ENCODE data around the gene C1orf52. TPM values are rescaled to one million over a fixed set of nuclear protein-coding genes. Genes with fewer than 3 reads are reported as not detected.

C1orf52 gene
- total RNA-seq, 2 experiments from 2014 or later: 35.6 to 37.4 TPM

DNA sequence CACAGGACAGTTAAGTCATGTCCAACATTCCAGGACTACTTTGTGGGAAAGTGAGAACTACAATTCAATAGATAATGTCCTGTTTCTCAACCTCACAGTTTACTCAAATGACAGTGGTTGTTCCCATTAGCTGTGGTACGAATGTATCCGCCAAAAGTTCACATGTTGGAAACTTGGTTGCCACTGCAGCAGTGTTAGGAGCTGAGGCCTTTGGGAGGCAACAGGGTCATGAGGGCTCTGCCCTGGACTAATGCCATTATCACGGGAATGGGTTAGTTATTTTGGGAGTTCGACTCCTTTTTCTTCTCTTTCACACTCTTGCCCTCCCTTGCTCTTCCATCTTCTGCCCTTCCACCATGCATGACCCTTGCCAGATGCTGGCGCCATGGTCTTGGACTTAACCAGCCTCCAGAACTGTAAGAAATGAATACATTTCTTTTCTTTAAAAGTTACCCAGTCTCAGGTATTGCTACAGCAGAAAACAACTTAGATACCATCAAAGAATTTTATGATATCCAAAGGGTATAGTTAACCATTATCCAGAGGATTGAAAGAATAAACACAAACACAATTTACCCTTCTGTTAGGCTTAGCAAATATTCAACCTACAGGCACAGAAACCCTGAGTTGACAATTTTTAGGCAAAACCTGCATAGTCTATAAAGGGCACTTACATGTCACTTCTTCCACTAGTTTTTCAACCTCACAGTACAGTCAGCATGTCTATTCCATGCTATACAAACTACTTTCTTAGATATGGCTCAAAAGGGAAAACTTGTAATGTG lies 9.5 kb upstream of the C1orf52 start:
- ChIA-PET POLR2A (interaction anchor here (0.5 to 1.6 kb wide), 4 partner anchors 10 to 1360 kb away, joined by 3 to 10 read pairs (median 4); partner anchors contain the start of gene C1orf52), CTCF (ENCODE audit: unreplicated experiment) (no interaction called here)
- Histone ChIP-seq H3K4me1 (ENCODE audit: insufficient read depth, low read length, poor library complexity, severe bottlenecking) (peaks cover 4% of the 10 kb centered on the region), H3K79me2 (ENCODE audit: insufficient read depth, low read depth, low read length) (peaks cover 49% of the 10 kb centered on the region), H3K4me3 (ENCODE audit: low read depth, low read length, poor library complexity, severe bottlenecking) (no peak overlapping the region), H3K27ac (ENCODE audit: low read depth, low read length, poor library complexity, severe bottlenecking) (no peak overlapping the region), H2AFZ (ENCODE audit: low read length) (no peak overlapping the region), H3K9me3 (ENCODE audit: low read length) (no peaks in the 10 kb centered on the region), H3K4me2 (ENCODE audit: low read length) (no peak overlapping the region), H3K36me3 (ENCODE audit: insufficient read depth, low read length) (peaks cover 97% of the 10 kb centered on the region), H4K20me1 (ENCODE audit: insufficient read depth, low read length) (peaks cover 13% of the 10 kb centered on the region), H3K9me2 (ENCODE audit: insufficient read depth, low read length) (no peaks in the 10 kb centered on the region)
- TF ChIP-seq, protein P1, sequence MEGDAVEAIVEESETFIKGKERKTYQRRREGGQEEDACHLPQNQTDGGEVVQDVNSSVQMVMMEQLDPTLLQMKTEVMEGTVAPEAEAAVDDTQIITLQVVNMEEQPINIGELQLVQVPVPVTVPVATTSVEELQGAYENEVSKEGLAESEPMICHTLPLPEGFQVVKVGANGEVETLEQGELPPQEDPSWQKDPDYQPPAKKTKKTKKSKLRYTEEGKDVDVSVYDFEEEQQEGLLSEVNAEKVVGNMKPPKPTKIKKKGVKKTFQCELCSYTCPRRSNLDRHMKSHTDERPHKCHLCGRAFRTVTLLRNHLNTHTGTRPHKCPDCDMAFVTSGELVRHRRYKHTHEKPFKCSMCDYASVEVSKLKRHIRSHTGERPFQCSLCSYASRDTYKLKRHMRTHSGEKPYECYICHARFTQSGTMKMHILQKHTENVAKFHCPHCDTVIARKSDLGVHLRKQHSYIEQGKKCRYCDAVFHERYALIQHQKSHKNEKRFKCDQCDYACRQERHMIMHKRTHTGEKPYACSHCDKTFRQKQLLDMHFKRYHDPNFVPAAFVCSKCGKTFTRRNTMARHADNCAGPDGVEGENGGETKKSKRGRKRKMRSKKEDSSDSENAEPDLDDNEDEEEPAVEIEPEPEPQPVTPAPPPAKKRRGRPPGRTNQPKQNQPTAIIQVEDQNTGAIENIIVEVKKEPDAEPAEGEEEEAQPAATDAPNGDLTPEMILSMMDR (conservative IDR thresholded peaks at IDR 0.05; ENCODE audit: low read length): no peak
- no TSS peak for BruUV-seq (replicated peaks)
- intact Hi-C loops (cut with micrococcal nuclease; ENCODE audit: unreplicated experiment): loop anchor here (5.0 kb wide), 1 partner anchor 767 kb away; no protein-coding TSS in a partner anchor
- no peak for DNase-seq (ENCODE audit: low spot score)

DNA sequence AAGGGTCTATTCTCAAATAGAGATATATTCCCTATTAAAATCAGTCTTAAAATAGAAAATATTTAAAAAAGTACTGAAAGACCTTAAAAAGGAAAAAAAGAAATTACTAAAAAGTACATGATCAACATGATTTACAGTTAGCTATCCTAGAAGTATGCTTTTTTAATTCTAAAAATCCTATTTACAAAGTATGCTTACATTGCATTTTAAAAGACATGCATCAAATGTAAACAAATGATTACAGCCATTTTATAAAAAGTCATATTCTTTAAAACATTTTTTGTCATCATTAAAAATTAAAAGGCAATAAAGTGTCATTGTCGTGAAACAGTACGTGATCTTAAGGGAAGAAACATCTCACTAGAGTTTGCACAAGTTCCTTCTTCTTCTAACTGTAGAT lies 7.9 kb upstream of the C1orf52 start:
- CTCF ChIA-PET (ENCODE audit: unreplicated experiment): no interaction called here
- H3K36me3 ChIP-seq (ENCODE audit: insufficient read depth, low read length): peaks cover 97% of the 10 kb centered on the region
- DNase-seq (ENCODE audit: low spot score): no peak

More for the DNA sequence above, 7.9 kb upstream of the C1orf52 start:
- intact Hi-C loops (cut with micrococcal nuclease; ENCODE audit: unreplicated experiment): loop anchor here (5.0 kb wide), 1 partner anchor 765 kb away; no protein-coding TSS in a partner anchor
- no peaks in the 10 kb centered on the region for H3K4me1 ChIP-seq (ENCODE audit: insufficient read depth, low read length, poor library complexity, severe bottlenecking)
- H3K27ac ChIP-seq (ENCODE audit: low read depth, low read length, poor library complexity, severe bottlenecking): no peak overlapping the region
- BruUV-seq (replicated peaks): no TSS peak
- POLR2A ChIA-PET: interaction anchor here (1.2 to 1.6 kb wide), 2 partner anchors 8 to 9 kb away, joined by 7 to 10 read pairs; partner anchors contain the start of genes BCL10 and C1orf52
- peaks cover 6% of the 10 kb centered on the region; the same call in 1 of the 2 replicates for H4K20me1 ChIP-seq (ENCODE audit: insufficient read depth, low read length)
- peaks cover 33% of the 10 kb centered on the region; the same call in 1 of the 2 replicates for H3K79me2 ChIP-seq (ENCODE audit: insufficient read depth, low read depth, low read length)
- no peaks in the 10 kb centered on the region for H3K9me3 ChIP-seq (ENCODE audit: low read length)
- TF ChIP-seq EZH2phosphoT487 (IDR thresholded peaks at IDR 0.05; ENCODE audit: borderline replicate concordance, low read depth, low read length): no peak
- TF ChIP-seq, protein P1 (conservative IDR thresholded peaks at IDR 0.05; ENCODE audit: low read length): no peak
- H3K4me2 ChIP-seq (ENCODE audit: low read length): no peak overlapping the region
- no peaks in the 10 kb centered on the region for H3K9me2 ChIP-seq (ENCODE audit: insufficient read depth, low read length)
- H2AFZ ChIP-seq (ENCODE audit: low read length): no peak overlapping the region
- no peak overlapping the region for H3K4me3 ChIP-seq (ENCODE audit: low read depth, low read length, poor library complexity, severe bottlenecking)
